ENCODE measurements around the gene DPP6.

- no peak for TF ChIP-seq POLR2A (IDR thresholded peaks at IDR 0.05; ENCODE audit: low read depth, low read length)
- no peak for TF ChIP-seq POLR2AphosphoS5 (IDR thresholded peaks at IDR 0.05; ENCODE audit: low read depth, low read length)
- no peak for TF ChIP-seq TAF1 (IDR thresholded peaks at IDR 0.05; ENCODE audit: low read depth, low read length)
- no peak for TF ChIP-seq SPI1 (IDR thresholded peaks at IDR 0.05; ENCODE audit: low read depth, low read length)
- no peak for TF ChIP-seq POU2F2 (IDR thresholded peaks at IDR 0.05; ENCODE audit: low read depth, low read length)
Observed at GRCh38 chr7:154289119-154289518, 236.9 kb downstream of the DPP6 start.
